ENCODE measurements around the gene ROCK2.

- TF ChIP-seq CTCF (IDR thresholded peaks at IDR 0.05) (no peak), ZFX (IDR thresholded peaks at IDR 0.05; ENCODE audit: borderline replicate concordance) (no peak)
Measured at GRCh38 chr2:11140492-11140891, 203.9 kb downstream of the ROCK2 start.
